Esophagus muscularis mucosa (tissue), 3 donors: ENCODE measurements around the gene GMDS.

Experiments
- CTCF ChIP-seq, 3 experiments: fragments of 200-600 bp in 2 of 3; fragments of 450-650 bp in 1 of 3; sonication (generic) in 2 of 3; IDR thresholded peaks; one replicate each; pipeline ENCODE4 v1.5.1; 2017 to 2019; ENCODE audit warnings: antibody characterized with exemption in 3 of 3, mild to moderate bottlenecking in 2 of 3, moderate library complexity in 1 of 3
- POLR2A ChIP-seq: fragments of 450-650 bp; IDR thresholded peaks from one replicate; pipeline ENCODE4 v1.6.1; 2017; ENCODE audit warnings: antibody characterized with exemption, moderate library complexity, mild to moderate bottlenecking, low read depth

DNA sequence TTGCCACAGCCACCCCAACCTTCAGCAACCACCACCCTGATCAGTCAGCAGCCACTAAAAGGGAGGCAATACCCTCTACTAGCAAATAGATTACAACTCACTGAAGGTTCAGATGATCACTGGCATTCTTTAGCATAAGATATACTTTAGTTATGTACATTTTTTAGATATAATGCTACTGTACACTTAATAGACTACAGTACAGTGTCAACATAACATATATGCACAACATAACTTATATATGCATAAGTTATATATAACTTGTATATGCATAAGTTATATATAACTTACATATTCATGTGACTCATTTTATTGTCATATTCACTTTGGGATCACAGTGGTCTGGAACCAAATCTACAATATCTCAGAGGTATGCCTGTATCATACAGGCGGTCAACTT is 61.7 kb downstream of the GMDS start:
- TF ChIP-seq CTCF (IDR thresholded peaks at IDR 0.05) (no peak), POLR2A (no peak)
